GM21526 (cell line): ENCODE data around the gene SLC16A4.

Source experiments
- ATAC-seq: cut with Tn5 transposase; IDR thresholded peaks from one replicate; pipeline ENCODE4 v1.9.1; 2021; ENCODE audit warnings: moderate library complexity; ENCODE audit not compliant: unreplicated experiment, low FRiP score

SLC16A4 gene

GRCh38 chr1:110335265-110335664, 55.6 kb downstream of the SLC16A4 start:
- no peak for ATAC-seq

- ATAC-seq: no peak
Measured at GRCh38 chr1:110328700-110329099, 62.1 kb downstream of the SLC16A4 start.

- ATAC-seq: no peak
Measured at GRCh38 chr1:110328274-110328673, 62.6 kb downstream of the SLC16A4 start.

- ATAC-seq: no peak
Measured at GRCh38 chr1:110326826-110327225, 64.0 kb downstream of the SLC16A4 start.

GRCh38 chr1:110324667-110325066, 66.2 kb downstream of the SLC16A4 start:
- no peak for ATAC-seq

- no peak for ATAC-seq
Measured at GRCh38 chr1:110321846-110322245, 69.0 kb downstream of the SLC16A4 start.

- ATAC-seq: no peak
Measured at GRCh38 chr1:110321045-110321444, 69.8 kb downstream of the SLC16A4 start.

GRCh38 chr1:110320168-110320518, 70.7 kb downstream of the SLC16A4 start:
- ATAC-seq: no peak

- no peak for ATAC-seq
Measured at GRCh38 chr1:110319332-110320167, 71.3 kb downstream of the SLC16A4 start.

- no peak for ATAC-seq
Measured at GRCh38 chr1:110318046-110318445, 72.8 kb downstream of the SLC16A4 start.

GRCh38 chr1:110316735-110317134, 74.1 kb downstream of the SLC16A4 start:
- no peak for ATAC-seq
